NCI-H345 treated with DMSO at 0.1 percent for 48 hours (cell line): ENCODE measurements around the gene MAP4K2.
"Not testable (repeated sequence)": the region's sequence is repeated elsewhere in the genome, so short reads cannot be mapped to it uniquely, and the experiment has no call there.

Experiments
- DNase-seq: peaks from one replicate; lab custom pipeline; 2025; ENCODE audit not compliant: unreplicated experiment; lab: John Stamatoyannopoulos, UW

Gene MAP4K2

GRCh38 chr11:64838600-64839334 lies 35.8 kb upstream of the MAP4K2 start:
- DNase-seq = no peak

- DNase-seq = no peak
Observed at GRCh38 chr11:64837887-64838351, 34.9 kb upstream of the MAP4K2 start.

- no peak for DNase-seq
Observed at GRCh38 chr11:64836448-64837072, 33.5 kb upstream of the MAP4K2 start.

GRCh38 chr11:64835616-64836447 lies 32.8 kb upstream of the MAP4K2 start:
- DNase-seq = no peak

GRCh38 chr11:64834723-64835615 lies 32.0 kb upstream of the MAP4K2 start:
- no peak for DNase-seq

- no peak for DNase-seq
Observed at GRCh38 chr11:64834031-64834722, 31.2 kb upstream of the MAP4K2 start.

- DNase-seq = no peak
Observed at GRCh38 chr11:64833509-64833908, 30.5 kb upstream of the MAP4K2 start.

GRCh38 chr11:64833198-64833502 lies 30.1 kb upstream of the MAP4K2 start:
- no peak for DNase-seq

GRCh38 chr11:64832467-64833197 lies 29.6 kb upstream of the MAP4K2 start:
- no peak for DNase-seq

- no peak for DNase-seq
Observed at GRCh38 chr11:64831411-64831891, 28.4 kb upstream of the MAP4K2 start.

- DNase-seq = no peak
Observed at GRCh38 chr11:64829536-64830251, 26.7 kb upstream of the MAP4K2 start.

GRCh38 chr11:64827451-64827839 lies 24.4 kb upstream of the MAP4K2 start:
- DNase-seq = no peak

- no peak for DNase-seq
Observed at GRCh38 chr11:64826578-64827450, 23.8 kb upstream of the MAP4K2 start.

- no peak for DNase-seq
Observed at GRCh38 chr11:64826062-64826461, 23.0 kb upstream of the MAP4K2 start.

- DNase-seq = no peak
Observed at GRCh38 chr11:64823568-64824119, 20.6 kb upstream of the MAP4K2 start.

GRCh38 chr11:64817476-64817875 lies 14.5 kb upstream of the MAP4K2 start:
- no peak for DNase-seq

GRCh38 chr11:64815433-64815832 lies 12.4 kb upstream of the MAP4K2 start:
- not testable (repeated sequence) for DNase-seq
